Neural crest cell (in vitro differentiated cells): ENCODE data around the gene DENND5A. TPM values are rescaled to one million over a fixed set of nuclear protein-coding genes. Genes with fewer than 3 reads are reported as not detected.

ENCODE experiments used
- DNase-seq: peaks from one replicate; pipeline ENCODE4 v3.0.0; 2021; ENCODE audit warnings: low read depth, mixed read lengths, low spot score
- H3K27ac Mint-ChIP-seq: one replicate; pipeline ENCODE4 v1.8.0; 2021; ENCODE audit warnings: mild to moderate bottlenecking, mixed read lengths; ENCODE audit not compliant: unreplicated experiment
- H3K27me3 Mint-ChIP-seq: 2 replicates; pipeline ENCODE4 v1.8.0; 2021; ENCODE audit warnings: low read depth, mild to moderate bottlenecking, mixed read lengths
- H3K36me3 Mint-ChIP-seq: 2 replicates; pipeline ENCODE4 v1.8.0; 2021; ENCODE audit warnings: low read depth, mild to moderate bottlenecking, mixed read lengths
- H3K4me1 Mint-ChIP-seq: 2 replicates; pipeline ENCODE4 v1.8.0; 2021; ENCODE audit warnings: mixed read lengths
- H3K4me3 Mint-ChIP-seq: one replicate; pipeline ENCODE4 v1.8.0; 2021; ENCODE audit warnings: mild to moderate bottlenecking, mixed read lengths
- H3K9me3 Mint-ChIP-seq: 2 replicates; pipeline ENCODE4 v1.8.0; 2021; ENCODE audit warnings: mixed read lengths
- CTCF ChIP-seq: fragments of 200-600 bp; sonication (generic); conservative IDR thresholded peaks from 2 replicates; pipeline ENCODE4 v1.5.0; 2021; ENCODE audit warnings: antibody characterized with exemption, mild to moderate bottlenecking
- total RNA-seq: library from RNA; stranded (reverse); gene quantifications from 2 replicates; pipeline ENCODE4 v1.2.1, GENCODE V29; 2021

Gene DENND5A
- total RNA-seq, 1 donor from 2014 or later, result 116 TPM

- Mint-ChIP-seq H3K4me1 (no peaks in the 10 kb centered on the region), H3K9me3 (no peaks in the 10 kb centered on the region), H3K27me3 (no peaks in the 10 kb centered on the region), H3K4me3 (no peak overlapping the region), H3K36me3 (peaks cover 25% of the 10 kb centered on the region), H3K27ac (no peak overlapping the region)
- no peak for DNase-seq
- TF ChIP-seq CTCF, result no peak
Observed at GRCh38 chr11:9178716-9179115, 86.4 kb downstream of the DENND5A start.

DNA sequence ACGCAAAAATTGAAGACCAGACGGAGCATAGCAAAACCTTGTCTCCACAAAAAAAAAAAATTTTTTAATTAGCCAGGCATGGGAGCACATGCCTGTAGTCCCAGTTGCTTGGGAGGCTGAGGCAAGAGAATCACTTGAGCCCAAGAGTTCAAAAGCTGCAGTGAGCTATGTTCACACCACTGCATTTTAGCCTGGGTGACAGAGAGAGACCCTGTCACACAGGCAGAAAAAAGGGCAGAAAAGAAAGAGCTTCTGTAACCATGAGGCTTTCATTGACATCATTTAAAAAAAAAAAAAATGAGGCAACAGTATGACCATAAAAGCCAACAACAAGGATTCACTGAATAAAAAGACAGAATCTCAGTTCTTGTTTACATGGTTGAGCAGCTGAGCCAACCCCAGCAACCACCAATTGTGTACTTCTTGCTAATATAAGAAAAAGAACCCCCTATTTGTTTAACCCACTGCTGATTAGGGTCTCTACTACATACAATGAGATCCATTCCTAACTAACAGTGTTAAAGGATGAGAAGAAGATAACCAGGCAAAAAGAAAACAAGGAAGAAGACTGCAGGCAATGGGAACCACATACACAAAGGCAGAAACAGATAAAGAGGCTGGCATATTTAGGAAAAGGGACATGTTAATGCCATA, 87.6 kb downstream of the DENND5A start:
- Mint-ChIP-seq H3K27me3 (no peaks in the 10 kb centered on the region), H3K9me3 (no peaks in the 10 kb centered on the region), H3K27ac (no peak overlapping the region), H3K36me3 (peaks cover 29% of the 10 kb centered on the region), H3K4me3 (no peak overlapping the region), H3K4me1 (no peaks in the 10 kb centered on the region)
- no peak for DNase-seq
- no peak for TF ChIP-seq CTCF

GRCh38 chr11:9176550-9176949, 88.6 kb downstream of the DENND5A start:
- Mint-ChIP-seq H3K4me3 (no peak overlapping the region), H3K27me3 (no peaks in the 10 kb centered on the region), H3K9me3 (no peaks in the 10 kb centered on the region), H3K4me1 (no peaks in the 10 kb centered on the region), H3K27ac (no peak overlapping the region), H3K36me3 (peaks cover 37% of the 10 kb centered on the region)
- TF ChIP-seq CTCF, result no peak
- DNase-seq, result no peak

- H3K36me3 Mint-ChIP-seq, result peaks cover 37% of the 10 kb centered on the region
- peaks cover under 1% of the 10 kb centered on the region for H3K4me1 Mint-ChIP-seq
- H3K9me3 Mint-ChIP-seq, result no peaks in the 10 kb centered on the region
- DNase-seq, result no peak
- TF ChIP-seq CTCF, result no peak
- H3K27me3 Mint-ChIP-seq, result no peaks in the 10 kb centered on the region
- no peak overlapping the region for H3K27ac Mint-ChIP-seq
- H3K4me3 Mint-ChIP-seq, result no peak overlapping the region
Observed at GRCh38 chr11:9176136-9176535, 89.0 kb downstream of the DENND5A start.

DNA sequence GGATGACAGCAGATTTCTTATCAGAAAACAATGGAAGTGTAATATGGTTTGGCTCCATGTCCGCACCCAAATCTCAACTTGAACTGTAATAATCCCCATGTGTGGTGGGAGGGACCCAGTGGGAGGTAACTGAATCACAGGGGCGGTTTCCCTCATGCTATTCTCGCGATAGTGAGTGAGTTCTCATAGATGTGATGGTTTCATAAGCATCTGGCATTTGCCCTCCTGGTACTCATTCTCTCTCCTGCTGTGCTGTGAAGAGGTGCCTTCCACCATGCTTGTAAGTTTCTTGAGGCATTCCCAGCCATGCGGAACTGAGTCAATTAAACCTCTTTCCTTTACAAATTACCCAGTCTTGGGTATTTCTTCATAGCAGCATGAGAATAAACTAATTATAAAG, 92.8 kb downstream of the DENND5A start:
- Mint-ChIP-seq H3K36me3 (peaks cover 23% of the 10 kb centered on the region), H3K4me3 (no peak overlapping the region), H3K9me3 (no peaks in the 10 kb centered on the region), H3K27ac (no peak overlapping the region), H3K27me3 (no peaks in the 10 kb centered on the region), H3K4me1 (peaks cover 5% of the 10 kb centered on the region)
- no peak for DNase-seq
- TF ChIP-seq CTCF, result no peak
